MM.1S (cell line): ENCODE data around the gene MX1.

Experiments
- DNase-seq: peaks from one replicate; pipeline ENCODE4 v3.0.0-alpha.2; 2015
- H2AFZ ChIP-seq: fragments of 300-600 bp; sonication (generic); 2 replicates; pipeline ENCODE4 v1.6.0; 2016; ENCODE audit warnings: antibody characterized with exemption, low read length
- H3F3A ChIP-seq: fragments of 300-600 bp; sonication (generic); 2 replicates; pipeline ENCODE4 v1.6.1; 2016; ENCODE audit warnings: mild to moderate bottlenecking, antibody characterized with exemption, low read length, moderate library complexity, mixed read lengths; ENCODE audit not compliant: insufficient read depth
- H3K27ac ChIP-seq: fragments of 300-600 bp; sonication (generic); 2 replicates; pipeline ENCODE4 v1.5.1; 2016; ENCODE audit warnings: mild to moderate bottlenecking, low read length
- H3K27me3 ChIP-seq: fragments of 300-600 bp; sonication (generic); replicated peaks from 2 replicates; pipeline ENCODE4 v1.6.0; 2016; ENCODE audit warnings: low read length; ENCODE audit not compliant: insufficient read depth
- H3K36me3 ChIP-seq: fragments of 300-600 bp; sonication (generic); replicated peaks from 2 replicates; pipeline ENCODE4 v1.6.1; 2016; ENCODE audit warnings: mild to moderate bottlenecking, low read length, mixed read lengths; ENCODE audit not compliant: insufficient read depth
- H3K4me1 ChIP-seq: fragments of 300-600 bp; sonication (generic); 2 replicates; pipeline ENCODE4 v1.6.1; 2016; ENCODE audit warnings: low read length, mixed read lengths
- H3K4me2 ChIP-seq: fragments of 300-600 bp; sonication (generic); 2 replicates; pipeline ENCODE4 v1.6.0; 2016; ENCODE audit warnings: low read depth, low read length
- H3K4me3 ChIP-seq: fragments of 300-600 bp; sonication (generic); 2 replicates; pipeline ENCODE4 v1.5.1; 2016; ENCODE audit warnings: low read length, mixed read lengths
- H3K79me2 ChIP-seq: fragments of 300-600 bp; sonication (generic); 2 replicates; pipeline ENCODE4 v1.6.1; 2016; ENCODE audit warnings: mixed run types, low read length, mixed read lengths
- H3K9ac ChIP-seq: fragments of 300-600 bp; sonication (generic); 2 replicates; pipeline ENCODE4 v1.6.1; 2016; ENCODE audit warnings: low read length, mixed read lengths
- H3K9me2 ChIP-seq: fragments of 300-600 bp; sonication (generic); replicated peaks from 2 replicates; pipeline ENCODE4 v1.6.1; 2016; ENCODE audit warnings: mild to moderate bottlenecking, low read length, mixed read lengths; ENCODE audit not compliant: insufficient read depth
- H3K9me3 ChIP-seq: fragments of 300-600 bp; sonication (generic); replicated peaks from 2 replicates; pipeline ENCODE4 v1.6.1; 2016; ENCODE audit warnings: mild to moderate bottlenecking, low read length, mixed read lengths; ENCODE audit not compliant: insufficient read depth
- H4K20me1 ChIP-seq: fragments of 300-600 bp; sonication (generic); 2 replicates; pipeline ENCODE4 v1.6.1; 2016; ENCODE audit warnings: mild to moderate bottlenecking, low read length, moderate library complexity, mixed read lengths; ENCODE audit not compliant: insufficient read depth
- CTCF ChIP-seq: fragments of 300-600 bp; sonication (generic); IDR thresholded peaks from 2 replicates; pipeline ENCODE4 v1.5.1; 2016; ENCODE audit warnings: antibody characterized with exemption, low read length, mixed read lengths
- EZH2 ChIP-seq: fragments of 300-600 bp; sonication (generic); optimal IDR thresholded peaks from 2 replicates; pipeline ENCODE3; 2017; ENCODE audit warnings: low read depth, mild to moderate bottlenecking, antibody characterized with exemption, low read length, mixed read lengths
- EZH2phosphoT487 ChIP-seq: fragments of 300-600 bp; sonication (generic); IDR thresholded peaks from 2 replicates; pipeline ENCODE4 v1.6.1; 2018; ENCODE audit warnings: antibody characterized with exemption, low read length

Gene MX1

GRCh38 chr21:41472753-41473548 is 46.9 kb downstream of the MX1 start:
- Histone ChIP-seq H3K27ac (no peak overlapping the region), H4K20me1 (no peaks in the 10 kb centered on the region), H2AFZ (no peak overlapping the region), H3K79me2 (no peaks in the 10 kb centered on the region), H3K9ac (no peak overlapping the region), H3K27me3 (no peaks in the 10 kb centered on the region), H3K4me1 (peaks cover 13% of the 10 kb centered on the region), H3F3A (peaks cover 11% of the 10 kb centered on the region), H3K4me2 (no peak overlapping the region), H3K9me2 (no peaks in the 10 kb centered on the region), H3K36me3 (no peaks in the 10 kb centered on the region), H3K9me3 (no peaks in the 10 kb centered on the region), H3K4me3 (no peak overlapping the region)
- TF ChIP-seq EZH2 (no peak), EZH2phosphoT487 (no peak), CTCF (no peak)
- DNase-seq: no peak

- Histone ChIP-seq H3K27me3 (no peaks in the 10 kb centered on the region), H3K9me3 (no peaks in the 10 kb centered on the region), H3K9ac (no peak overlapping the region), H4K20me1 (no peaks in the 10 kb centered on the region), H3K27ac (no peak overlapping the region), H3F3A (peaks cover 26% of the 10 kb centered on the region), H3K79me2 (no peaks in the 10 kb centered on the region), H3K9me2 (no peaks in the 10 kb centered on the region), H2AFZ (no peak overlapping the region), H3K4me2 (no peak overlapping the region), H3K36me3 (no peaks in the 10 kb centered on the region), H3K4me3 (no peak overlapping the region), H3K4me1 (peaks cover 33% of the 10 kb centered on the region)
- no peak for DNase-seq
- no peak for TF ChIP-seq CTCF
- no peak for TF ChIP-seq EZH2
- no peak for TF ChIP-seq EZH2phosphoT487
These were observed 49.8 kb downstream of the MX1 start for GRCh38 chr21:41475714-41476420.

- no peaks in the 10 kb centered on the region for H3K36me3 ChIP-seq
- no peaks in the 10 kb centered on the region for H4K20me1 ChIP-seq
- H3K4me3 ChIP-seq: peak overlapping the region; percentile 41
- no peaks in the 10 kb centered on the region for H3K9me2 ChIP-seq
- peak overlapping the region; percentile 72 for H3K27ac ChIP-seq
- DNase-seq: peak; percentile 92
- H3K4me2 ChIP-seq: peak overlapping the region; percentile 80
- H2AFZ ChIP-seq: peak overlapping the region; percentile 64
- TF ChIP-seq EZH2phosphoT487: no peak
- TF ChIP-seq CTCF: 0 out of 2 replicates have a peak, but pooled peaks have one; percentile 9
- H3F3A ChIP-seq: peaks cover 26% of the 10 kb centered on the region
- H3K9ac ChIP-seq: peak overlapping the region; percentile 29; the same call in 1 of the 2 replicates
- H3K4me1 ChIP-seq: peaks cover 33% of the 10 kb centered on the region
- H3K27me3 ChIP-seq: no peaks in the 10 kb centered on the region
- no peaks in the 10 kb centered on the region for H3K79me2 ChIP-seq
- no peaks in the 10 kb centered on the region for H3K9me3 ChIP-seq
These were observed 51.7 kb downstream of the MX1 start for GRCh38 chr21:41477641-41478318.
